ENCODE results near the gene TRAF2.

TRAF2 gene

GRCh38 chr9:136847088-136847825 is 39.1 kb upstream of the TRAF2 start:
- DNase-seq, result no peak

GRCh38 chr9:136847826-136848392 is 38.4 kb upstream of the TRAF2 start:
- peak; percentile 58 to 60 for DNase-seq

GRCh38 chr9:136848393-136849037 is 37.8 kb upstream of the TRAF2 start:
- peak in 1 of 2 experiments; percentile 35 for DNase-seq

GRCh38 chr9:136849038-136849959 is 37.0 kb upstream of the TRAF2 start, which contains the start of gene PHPT1:
Gene PHPT1 (plus strand): TSS chr9:136849409. CDS start chr9:136849431, 22 bp downstream.
- peak; percentile 95 for DNase-seq

GRCh38 chr9:136849960-136850865 is 36.1 kb upstream of the TRAF2 start:
- no peak for DNase-seq

GRCh38 chr9:136850866-136851775 is 35.2 kb upstream of the TRAF2 start:
- DNase-seq, result no peak

GRCh38 chr9:136851941-136852663 is 34.2 kb upstream of the TRAF2 start, which contains the start of gene MAMDC4:
Gene MAMDC4 (plus strand): TSS chr9:136852346. CDS start chr9:136852417, 71 bp downstream.
- DNase-seq, result no peak

GRCh38 chr9:136852664-136853595 is 33.4 kb upstream of the TRAF2 start:
- DNase-seq, result no peak

GRCh38 chr9:136853596-136854112 is 32.7 kb upstream of the TRAF2 start:
- no peak for DNase-seq

- no peak for DNase-seq
Observed at GRCh38 chr9:136854113-136854841, 32.0 kb upstream of the TRAF2 start.

- no peak for DNase-seq
Observed at GRCh38 chr9:136854842-136855460, 31.4 kb upstream of the TRAF2 start.

- DNase-seq, result no peak
Observed at GRCh38 chr9:136855461-136856078, 30.7 kb upstream of the TRAF2 start.

GRCh38 chr9:136856079-136856476 is 30.2 kb upstream of the TRAF2 start:
- DNase-seq, result no peak

- DNase-seq, result no peak
Observed at GRCh38 chr9:136856541-136857141, 29.7 kb upstream of the TRAF2 start.

GRCh38 chr9:136857166-136857565 is 29.1 kb upstream of the TRAF2 start:
- no peak for DNase-seq
